HG03103 (cell line): ENCODE measurements around the gene CACNA1S.

ENCODE experiments used
- ATAC-seq: cut with Tn5 transposase; IDR thresholded peaks from one replicate; pipeline ENCODE4 v1.9.1; 2021; ENCODE audit warnings: low read depth; ENCODE audit not compliant: unreplicated experiment

Gene CACNA1S

DNA sequence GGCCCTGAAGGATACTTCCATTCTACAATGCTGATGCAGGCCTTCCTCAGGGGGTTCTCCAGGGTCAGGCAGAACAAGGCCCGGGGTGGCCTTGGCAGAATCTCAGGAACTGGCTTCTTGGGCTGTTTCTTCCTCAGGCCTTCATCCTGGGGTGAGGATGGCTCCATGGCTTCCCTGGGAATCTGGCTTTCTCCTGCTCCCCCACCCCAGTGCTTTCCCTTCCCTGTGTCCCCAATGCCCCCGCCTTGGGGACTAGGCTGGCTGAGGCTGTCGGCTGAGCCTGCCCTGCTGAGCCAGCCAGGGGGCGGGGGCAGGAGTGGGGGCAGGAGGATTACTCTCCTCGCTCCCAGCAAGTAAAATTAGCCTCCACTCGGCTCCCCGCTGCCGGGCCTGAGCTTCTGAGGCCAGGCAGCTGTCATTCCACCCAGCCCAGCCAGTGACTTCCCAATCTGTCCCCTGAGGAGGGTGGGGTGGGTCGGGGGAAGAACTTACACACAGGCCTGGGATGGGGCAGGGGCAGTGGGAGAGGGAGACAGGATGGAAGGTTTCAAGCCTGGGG is at the start of gene CACNA1S:
Gene CACNA1S (minus strand): TSS at position 254 of the 559 bp plus-strand sequence. CDS start 87 bp downstream, at position 167.
- no peak for ATAC-seq

DNA sequence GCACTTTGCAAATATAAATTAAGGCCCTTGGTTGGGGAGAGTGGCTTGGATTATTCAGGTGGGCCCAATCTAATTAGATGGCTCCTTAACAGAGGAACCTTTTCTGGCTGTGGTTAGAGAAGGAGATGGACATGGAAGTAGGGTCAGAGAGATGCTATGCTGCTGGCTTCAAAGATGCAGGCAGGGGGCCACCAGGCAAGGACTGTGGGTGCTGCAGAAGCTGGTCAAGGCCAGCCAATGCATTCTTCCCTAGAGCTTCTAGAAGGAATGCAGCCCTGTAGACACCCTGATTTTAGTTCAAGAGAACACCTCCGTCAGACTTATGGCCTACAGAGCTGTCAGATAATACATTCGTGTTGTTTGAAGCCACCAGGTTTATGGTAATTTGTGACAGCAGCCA is 45.7 kb upstream of the CACNA1S start:
- no peak for ATAC-seq

DNA sequence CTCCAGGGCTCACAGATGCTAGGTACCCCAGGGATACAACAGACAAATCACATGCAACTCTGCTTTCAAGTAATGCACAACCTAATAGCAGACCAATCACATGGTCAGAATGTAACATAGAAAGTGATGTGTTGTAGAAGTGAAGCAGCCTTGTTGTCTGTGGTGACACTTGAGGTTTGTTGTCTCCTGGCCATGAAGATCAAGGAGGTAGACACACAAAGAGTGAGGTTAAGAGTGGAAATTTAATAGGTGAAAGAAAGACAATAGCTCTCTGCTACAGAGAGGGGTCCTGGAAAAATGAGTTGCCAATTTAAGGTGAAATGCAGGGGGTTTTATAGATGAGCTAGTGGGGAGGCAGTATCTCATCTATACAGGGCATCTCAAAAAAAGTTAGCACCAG is 44.6 kb upstream of the CACNA1S start:
- no peak for ATAC-seq

DNA sequence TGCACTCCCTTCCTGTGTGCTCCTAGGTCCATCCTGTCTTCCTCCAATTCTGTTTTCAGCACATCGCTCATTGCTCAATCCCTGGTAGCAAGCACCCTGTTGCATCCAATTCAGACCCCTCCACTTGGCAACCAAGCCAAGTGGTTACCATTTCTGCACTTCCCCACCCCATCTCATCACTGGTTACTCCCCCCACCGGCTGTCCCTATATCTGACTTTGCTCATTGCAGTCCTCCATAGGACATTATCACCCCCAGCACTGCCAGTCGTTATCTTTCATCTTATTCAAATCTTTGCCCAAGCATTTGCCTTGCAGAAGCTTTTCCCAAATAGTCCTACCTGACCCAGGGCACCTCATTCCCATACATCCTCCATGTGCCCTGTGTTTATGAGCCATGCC is 44.1 kb upstream of the CACNA1S start:
- no peak for ATAC-seq

DNA sequence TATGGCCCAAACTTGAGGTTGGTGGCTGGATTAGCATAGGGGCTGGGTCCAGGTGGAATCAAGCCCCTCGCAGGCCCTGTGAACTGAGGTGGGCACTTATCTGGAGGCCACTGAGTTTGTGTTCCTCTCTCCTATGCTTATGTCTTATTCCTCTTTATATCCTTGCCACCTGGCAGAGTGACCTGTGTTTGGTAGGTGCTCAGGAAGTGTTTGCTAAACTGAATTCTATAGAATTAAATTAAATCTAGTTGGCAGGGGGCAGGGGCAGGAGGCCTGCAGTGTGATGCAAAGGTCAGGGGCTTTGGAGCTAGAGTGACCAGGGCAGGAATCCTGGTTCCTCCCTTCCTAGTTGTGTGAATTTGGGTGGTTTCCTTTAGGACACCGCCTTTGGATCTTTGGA is 43.1 kb upstream of the CACNA1S start:
- no peak for ATAC-seq

DNA sequence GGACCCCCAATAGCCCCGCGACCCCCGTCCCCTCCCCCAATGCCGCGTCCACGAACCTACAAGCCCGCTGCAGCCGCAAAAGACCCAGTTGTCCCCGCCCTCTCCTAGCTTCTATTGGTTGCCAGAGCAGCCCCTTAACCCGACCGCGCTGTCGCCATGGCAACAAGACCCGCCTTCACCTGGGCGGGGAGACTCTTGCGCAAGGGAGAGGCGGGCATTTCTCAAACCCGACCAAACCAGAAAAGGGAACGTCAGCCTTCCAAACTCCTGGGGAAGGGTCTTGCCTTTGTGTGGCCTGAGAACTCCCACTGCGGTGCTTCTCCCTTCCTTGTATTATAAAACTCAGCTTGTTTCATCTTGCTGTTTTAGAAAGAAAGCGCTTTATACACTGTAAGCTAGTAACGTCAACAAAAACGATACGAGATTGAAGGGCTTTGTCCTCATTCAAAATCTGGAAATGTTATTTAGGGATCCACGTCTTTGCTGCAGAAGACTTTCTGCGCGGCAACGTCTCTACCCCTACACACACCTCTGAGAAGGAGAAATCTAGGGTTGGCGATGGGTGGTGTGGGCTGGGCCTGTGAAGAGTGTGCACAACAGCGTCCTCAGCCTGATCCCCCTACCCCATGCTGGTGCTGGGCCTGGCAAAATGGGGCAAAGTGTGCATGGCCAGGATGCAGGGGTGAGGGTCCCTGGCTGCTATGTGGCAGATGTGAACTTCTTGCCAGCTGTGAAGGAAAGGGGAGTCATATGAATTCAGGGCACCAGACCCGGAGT is 42.4 kb upstream of the CACNA1S start, which contains the start of gene TMEM9:
Gene TMEM9 (minus strand): TSS at position 86 of the 777 bp plus-strand sequence. CDS start 551 bp downstream, outside the sequence.
- peak; percentile 97 for ATAC-seq

DNA sequence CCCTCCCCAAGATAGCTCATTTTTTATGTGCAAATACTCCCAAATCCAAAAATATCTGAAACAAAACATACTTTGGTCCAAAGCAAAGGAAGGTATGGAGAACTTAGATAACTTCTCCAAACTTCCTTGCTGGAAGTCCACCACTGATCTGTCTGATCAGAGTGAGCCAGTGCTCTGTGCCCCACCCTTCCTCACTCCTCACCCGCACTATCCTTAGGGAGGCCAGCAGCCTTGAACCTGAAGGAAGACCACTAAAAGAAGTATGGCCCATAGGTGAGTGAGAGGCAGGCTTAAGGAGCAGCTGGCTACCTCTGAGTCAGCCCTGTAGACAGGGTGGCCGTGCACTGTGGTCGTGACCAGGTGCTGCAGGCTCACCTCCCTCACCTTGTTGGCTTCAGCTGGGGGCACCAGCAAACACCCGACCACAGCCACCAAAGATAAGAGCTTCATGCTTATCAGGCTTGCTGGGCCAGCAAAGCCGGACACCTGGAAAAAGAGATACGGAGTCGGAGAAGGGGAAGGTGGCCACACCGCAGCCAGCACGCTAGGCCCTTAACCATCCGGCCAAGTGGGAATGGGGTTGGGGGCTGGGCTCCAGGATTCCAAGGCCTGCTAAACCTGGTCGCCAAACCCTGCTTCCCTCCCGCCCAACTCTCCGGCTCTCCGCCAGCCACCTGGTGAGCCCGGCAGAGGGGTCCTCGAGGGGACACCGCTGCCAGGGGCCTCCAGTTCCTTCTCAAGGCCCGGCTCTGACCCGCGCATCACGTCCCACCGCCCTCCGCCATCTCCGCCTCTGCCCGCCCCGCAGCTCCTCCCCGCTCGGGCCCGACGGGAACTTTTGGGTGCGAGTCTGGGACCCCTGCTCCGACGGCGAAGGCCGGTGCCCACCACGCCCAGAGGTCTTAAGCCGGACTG is 41.5 kb upstream of the CACNA1S start:
- ATAC-seq: peak; percentile 53

DNA sequence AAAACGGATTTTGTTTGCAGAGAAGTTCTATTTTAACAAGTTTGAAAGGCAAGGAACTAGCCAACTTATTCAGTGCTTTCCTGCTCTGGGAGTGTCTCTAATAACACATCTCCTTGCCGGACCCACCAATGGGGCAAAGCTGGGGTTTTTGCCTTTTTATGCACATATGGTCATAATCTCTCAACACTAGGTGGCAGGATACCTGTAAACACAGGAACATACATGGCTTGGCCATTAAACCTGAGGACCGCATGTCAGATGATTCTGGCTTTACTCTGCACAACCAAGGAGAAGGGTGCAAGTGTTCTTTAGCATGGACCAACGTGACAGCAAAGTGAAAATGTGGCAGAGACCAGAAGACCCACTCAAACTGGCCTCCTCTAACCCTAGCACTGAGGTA is 37.2 kb upstream of the CACNA1S start:
- ATAC-seq: no peak

DNA sequence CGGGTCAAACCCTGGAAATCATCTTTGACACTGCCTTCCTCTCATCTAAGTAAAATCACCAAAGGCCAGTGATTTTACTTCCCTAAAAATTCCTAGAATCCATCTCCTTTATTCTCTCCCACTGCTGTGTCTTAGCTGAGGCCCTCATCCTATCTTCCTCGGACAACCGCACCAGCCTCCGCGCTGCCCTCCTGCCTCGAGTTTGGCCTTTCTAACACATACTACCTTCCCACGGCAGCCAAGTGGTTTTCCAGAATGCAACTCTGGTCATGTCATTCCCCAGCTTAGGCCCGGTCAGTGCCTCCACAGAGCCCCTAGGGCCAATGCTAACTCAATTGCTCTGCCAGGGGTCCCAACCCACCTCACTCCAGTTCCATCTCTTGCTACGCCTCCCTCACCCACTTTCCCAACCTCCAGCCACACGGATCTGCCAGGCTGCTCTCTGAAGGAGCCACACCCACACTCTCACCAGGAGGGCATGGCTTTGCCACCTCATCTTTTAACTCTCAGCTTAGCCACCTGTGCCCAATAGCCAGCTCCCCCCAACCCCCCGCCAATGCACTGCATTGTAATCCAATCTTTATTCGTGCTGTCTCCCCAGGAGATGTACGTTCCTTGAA is 35.3 kb upstream of the CACNA1S start:
- no peak for ATAC-seq

DNA sequence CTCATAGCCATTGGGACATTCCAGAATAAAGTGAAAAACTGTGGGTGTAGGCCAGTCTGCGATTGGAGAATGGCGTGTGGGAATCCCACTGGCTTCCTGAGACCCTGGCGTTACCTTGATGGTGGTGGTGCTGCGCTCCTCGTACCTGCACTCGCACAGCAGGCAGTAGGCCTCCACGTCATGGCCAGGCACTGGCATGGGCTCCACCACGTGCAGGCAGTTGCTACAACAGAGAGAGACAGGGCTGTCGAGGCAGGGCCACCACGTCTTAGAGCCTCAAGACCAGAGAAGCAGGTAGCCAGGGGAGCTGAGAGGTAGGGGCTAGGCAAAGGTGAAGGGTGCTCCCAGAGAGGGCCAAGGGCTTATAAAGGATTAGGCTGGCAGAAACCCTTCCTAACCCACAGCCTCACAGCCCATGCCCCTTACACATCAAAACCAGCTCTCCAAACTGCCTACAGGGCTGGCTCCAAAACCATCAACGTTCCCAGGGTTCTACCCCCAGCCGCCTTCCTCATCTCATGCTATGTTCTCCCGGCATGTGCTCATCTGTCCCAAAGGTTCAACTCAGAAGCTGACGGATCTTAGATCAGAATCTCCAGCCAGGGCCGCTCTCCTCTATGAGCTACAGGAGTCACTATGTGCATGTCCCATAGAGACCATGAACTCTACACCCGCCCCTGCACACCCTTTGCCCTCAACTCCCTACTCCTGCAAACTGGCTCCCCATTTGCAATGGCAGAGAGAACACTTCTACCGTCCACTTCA is 34.6 kb upstream of the CACNA1S start:
- ATAC-seq: no peak

DNA sequence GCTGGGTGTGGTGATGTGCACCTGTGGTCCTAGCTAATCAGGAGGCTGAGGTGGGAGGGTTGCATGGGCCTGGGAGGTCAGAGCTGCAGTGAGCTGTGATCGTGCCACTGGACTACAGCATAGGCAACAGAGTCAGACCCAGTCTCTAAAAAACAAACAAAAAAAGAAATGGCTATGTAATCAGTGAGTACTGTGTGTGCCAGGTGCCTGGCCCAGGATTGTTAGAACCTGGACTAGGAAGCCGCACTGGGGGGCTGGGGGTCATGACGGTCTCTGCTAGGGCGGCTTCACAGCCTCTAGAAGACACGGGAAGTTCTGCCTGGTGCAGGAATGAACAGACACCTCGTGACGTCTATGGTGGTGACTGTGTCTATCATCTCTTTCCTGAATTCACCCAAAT is 33.6 kb upstream of the CACNA1S start:
- no peak for ATAC-seq

DNA sequence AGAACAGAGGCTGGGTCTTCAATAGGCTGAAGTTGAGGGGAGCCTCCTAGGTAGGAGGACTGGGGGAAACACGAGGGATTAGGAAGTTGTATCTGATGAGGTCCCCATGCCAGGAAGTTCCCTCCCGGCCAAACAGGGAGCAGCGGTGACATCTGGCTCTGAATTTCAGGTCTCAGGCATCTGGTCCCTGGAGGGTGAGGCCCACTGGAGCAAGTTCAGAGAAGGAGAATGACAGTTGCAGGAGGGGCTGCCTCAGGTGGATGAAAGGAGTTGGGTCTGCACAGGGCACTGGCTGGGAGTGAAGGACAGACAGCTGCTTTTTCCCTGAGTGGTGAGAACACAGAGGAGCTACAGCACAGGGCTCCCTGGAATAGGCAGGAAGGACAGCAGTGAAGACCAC is 32.9 kb upstream of the CACNA1S start:
- ATAC-seq: no peak

DNA sequence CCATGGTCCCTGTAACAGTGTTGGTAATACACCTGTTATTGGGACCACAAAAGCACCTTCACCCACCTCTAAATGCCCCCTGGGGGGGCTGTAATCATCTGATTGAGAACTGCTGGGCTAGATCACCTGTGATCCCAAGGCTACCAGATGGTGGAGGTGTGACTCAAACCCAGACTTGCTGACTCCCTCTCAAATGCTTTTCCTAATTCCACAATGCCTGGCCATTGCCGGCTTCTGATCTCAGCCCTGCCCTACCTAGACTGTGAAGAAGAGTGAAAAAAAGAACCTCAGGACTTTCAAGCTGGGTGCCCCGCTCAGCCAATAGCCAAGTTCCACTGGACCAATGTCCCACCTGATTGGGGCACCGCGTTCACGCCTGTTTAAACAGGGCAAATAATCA is 32.5 kb upstream of the CACNA1S start:
- no peak for ATAC-seq

DNA sequence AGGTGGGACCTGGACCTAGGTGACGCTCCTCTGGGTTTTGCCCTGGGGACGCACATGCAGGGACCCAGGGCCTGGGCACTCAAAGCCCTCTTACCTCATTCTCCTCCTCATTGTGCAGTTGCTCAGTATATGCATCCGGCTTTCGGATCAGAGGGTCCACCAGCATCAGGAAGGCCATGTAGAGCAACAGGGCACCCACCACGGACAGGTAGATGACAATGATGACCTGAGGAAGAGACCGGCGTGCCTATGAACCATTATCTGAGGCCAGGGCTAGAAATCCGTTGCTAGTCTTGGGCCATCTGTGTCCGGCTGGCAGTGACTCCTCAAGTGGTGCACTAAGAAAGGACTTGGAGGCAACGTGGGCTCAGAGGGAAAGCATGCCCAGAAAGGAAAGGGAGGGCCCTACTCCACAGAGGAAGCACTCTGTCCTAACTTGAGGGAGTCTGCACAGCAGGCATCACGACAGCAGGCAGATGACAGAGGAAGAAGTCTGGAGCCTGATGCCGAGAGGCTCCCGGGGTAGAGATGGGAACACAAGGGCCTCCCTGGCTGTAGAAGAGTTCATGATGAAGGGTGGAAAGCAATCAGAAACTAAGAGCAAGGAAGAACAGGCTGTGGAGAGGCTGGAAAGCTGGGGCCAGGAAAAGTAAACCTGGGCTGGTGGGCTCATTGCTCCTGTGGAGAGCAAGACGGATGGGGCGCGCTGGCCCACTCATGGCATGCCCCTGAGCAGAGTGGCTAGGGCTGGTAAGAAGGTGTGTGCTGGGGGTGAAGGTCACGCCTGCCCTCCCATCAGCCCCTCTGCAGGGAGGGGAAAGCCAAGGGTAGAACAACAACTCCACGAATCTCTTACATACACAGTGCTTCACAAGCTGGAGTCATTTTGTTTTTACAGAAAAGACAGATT is 31.8 kb upstream of the CACNA1S start:
- ATAC-seq: no peak

DNA sequence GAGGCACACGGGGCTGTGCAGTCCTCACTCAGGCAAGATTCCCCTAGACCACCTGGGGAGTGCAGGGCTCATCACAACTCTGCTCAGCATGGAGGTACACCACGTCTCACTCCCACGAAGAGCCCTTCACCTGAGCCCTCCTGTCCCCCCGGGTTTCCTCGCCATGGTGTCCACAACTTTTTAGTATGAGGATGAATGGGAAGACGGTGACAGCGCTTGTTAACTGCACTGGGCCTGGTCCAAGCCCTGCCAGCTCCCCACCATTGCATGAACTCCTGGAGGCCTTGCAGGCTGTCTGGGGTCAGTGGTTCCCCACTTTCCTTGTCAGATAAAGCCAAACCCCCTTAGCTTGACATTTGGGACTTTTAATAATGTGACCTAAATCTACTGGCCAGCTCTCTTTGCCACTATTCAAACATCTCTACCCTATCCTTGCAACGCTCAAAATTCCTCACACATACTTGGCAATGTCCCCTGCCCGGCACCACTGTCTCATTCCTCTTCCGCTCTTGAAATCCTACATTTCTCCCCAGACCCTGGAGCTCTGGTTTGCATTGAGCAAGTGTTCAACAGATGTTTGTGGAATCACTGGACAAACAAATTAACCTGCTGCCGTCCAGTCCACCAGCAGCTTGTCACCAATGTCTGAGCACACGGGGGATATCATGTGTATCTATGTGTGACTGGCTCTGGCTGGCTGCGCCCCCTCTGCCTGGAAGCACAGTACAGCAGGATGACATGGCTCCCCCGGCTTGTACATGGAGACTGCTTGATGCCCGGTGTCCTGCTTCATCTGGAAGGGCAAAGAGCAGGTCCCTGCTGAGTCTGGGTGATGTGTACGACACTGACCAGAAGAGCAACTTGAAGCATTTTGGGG is 30.9 kb upstream of the CACNA1S start:
- ATAC-seq: no peak

DNA sequence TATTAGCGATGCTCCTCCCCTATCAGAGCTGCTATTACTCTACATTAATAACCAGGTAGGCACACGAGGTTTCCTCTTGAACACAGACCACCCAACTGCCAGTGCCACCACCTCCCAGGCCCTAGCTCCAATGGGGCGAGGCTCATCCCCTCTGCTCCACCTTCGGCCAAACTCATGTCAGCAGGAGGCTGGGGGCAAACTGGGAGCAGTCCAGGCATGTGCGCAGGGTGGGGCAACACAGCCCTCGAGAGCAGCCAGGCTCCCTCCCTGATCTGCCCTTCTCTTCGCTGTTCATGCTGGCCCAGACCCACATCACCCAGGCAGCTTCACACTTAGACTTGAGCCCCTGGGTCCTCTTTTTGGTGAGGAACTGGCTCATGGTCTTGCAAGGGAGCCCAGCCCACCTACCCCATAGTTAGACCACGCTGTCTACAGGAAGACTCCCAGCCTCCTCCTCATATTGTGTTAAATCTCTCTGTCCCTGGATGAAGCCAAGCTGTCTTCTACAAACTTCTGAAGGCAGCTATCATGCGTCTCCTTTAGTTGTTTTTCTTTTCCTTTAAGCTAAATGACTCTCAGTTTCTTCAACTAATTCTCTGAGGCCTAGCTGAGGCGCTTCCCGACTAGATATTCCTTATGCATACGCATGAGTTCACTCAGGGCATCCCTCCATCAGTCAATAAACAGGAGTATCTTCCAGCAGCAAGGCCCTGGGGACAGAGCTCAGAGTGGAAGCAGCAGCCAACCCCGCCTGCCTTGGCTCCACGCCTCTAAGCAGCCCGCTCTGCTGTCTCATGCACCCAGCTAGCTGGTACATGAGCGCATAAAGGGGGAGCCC is 30.0 kb upstream of the CACNA1S start:
- no peak for ATAC-seq

DNA sequence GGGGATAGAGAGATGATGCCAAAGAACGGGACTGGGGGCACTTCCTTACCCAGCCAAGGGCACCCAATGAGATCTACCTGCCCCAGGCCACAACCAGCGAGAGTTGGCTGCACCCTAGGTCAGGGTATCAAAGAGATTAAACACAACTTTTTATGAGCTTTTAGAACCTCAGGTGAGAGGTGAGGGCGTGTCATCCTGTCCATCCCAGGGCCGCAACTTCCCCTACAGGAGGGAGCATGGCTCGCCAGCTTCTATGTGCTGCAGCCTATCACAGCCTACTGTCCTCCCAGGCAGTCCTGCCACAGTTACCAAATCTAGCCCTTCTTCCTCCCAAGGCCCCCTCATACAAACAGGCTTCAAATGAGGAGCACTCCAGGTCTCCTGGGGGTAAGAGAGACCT is 29.2 kb upstream of the CACNA1S start:
- no peak for ATAC-seq
